Posterior vena cava (tissue), 2 donors: ENCODE data around the gene NFATC2. TPM values are rescaled to one million over a fixed set of nuclear protein-coding genes. Genes with fewer than 3 reads are reported as not detected.
A peak's percentile ranks its signal among the peaks of the same experiment; 100 is the strongest.

Source experiments
- DNase-seq: peaks from one replicate; pipeline ENCODE4 v3.0.0-alpha.2; 2020; ENCODE audit warnings: low spot score
- intact Hi-C, 2 donors: fragments of 100-400 bp; cut with DNase I; formaldehyde crosslinking; loops; one replicate each; pipeline versions ENCODE4 v1.14.1 to v1.14.2; 2022 to 2023
- long read RNA-seq, 2 donors: library from polyadenylated mRNA; unstranded; transcript quantifications; one replicate each; pipeline ENCODE4 v2.0.0, GENCODE V29; 2020 to 2021
- total RNA-seq, 2 donors: library from RNA; stranded (reverse); fragmentation: NEBNext Ultra II Directional; extraction: Animal tissue kit (Norgen Biotek cat#: 25700); gene quantifications; one replicate each; pipeline ENCODE4 v1.2.1, GENCODE V29; 2021
- donor health status: DM: yes; HTN: yes; CAD: no.
- donor health status: DM: yes; HTN: yes; CAD: no.

NFATC2 gene
- total RNA-seq = 10 to 100 TPM in 1 of 2 donors, 1 to 10 TPM in 1; 4.4 to 11.8 TPM
- long read RNA-seq, donor 1 = 0 reads
- long read RNA-seq, donor 2 = 0 reads

GRCh38 chr20:51542571-51543421 lies at the start of gene NFATC2:
Gene NFATC2 (minus strand): TSS chr20:51542719. CDS start chr20:51542499, 220 bp downstream.
- intact Hi-C loops = no loop called here
- DNase-seq = no peak

- intact Hi-C loops = loop anchor here in 1 of 2 donors (1.0 kb wide), 1 partner anchor 95 kb away; no protein-coding TSS in a partner anchor
- no peak for DNase-seq
These were observed 49.4 kb upstream of the NFATC2 start for GRCh38 chr20:51591871-51592270.

- no peak for DNase-seq
These were observed 46.2 kb upstream of the NFATC2 start for GRCh38 chr20:51588762-51589161.

GRCh38 chr20:51587145-51587544 lies 44.6 kb upstream of the NFATC2 start:
- DNase-seq = no peak
- intact Hi-C loops = loop anchor here in 1 of 2 donors (5.0 kb wide), 1 partner anchor 210 kb away; no protein-coding TSS in a partner anchor

More at GRCh38 chr20:51588762-51589161, 46.2 kb upstream of the NFATC2 start:
- intact Hi-C loops = loop anchor here in 1 of 2 donors (5.0 kb wide), 1 partner anchor 211 kb away; no protein-coding TSS in a partner anchor

- intact Hi-C loops = loop anchor here in 1 of 2 donors (5.0 kb wide), 1 partner anchor 209 kb away; no protein-coding TSS in a partner anchor
- no peak for DNase-seq
These were observed 43.5 kb upstream of the NFATC2 start for GRCh38 chr20:51586005-51586440.

GRCh38 chr20:51585148-51585547 lies 42.6 kb upstream of the NFATC2 start:
- no peak for DNase-seq
- intact Hi-C loops = loop anchor here in 1 of 2 donors (5.0 kb wide), 1 partner anchor 208 kb away; no protein-coding TSS in a partner anchor

GRCh38 chr20:51584737-51585136 lies 42.2 kb upstream of the NFATC2 start:
- no peak for DNase-seq
- intact Hi-C loops = loop anchor here in 1 of 2 donors (5.0 kb wide), 1 partner anchor 207 kb away; no protein-coding TSS in a partner anchor

GRCh38 chr20:51584116-51584515 lies 41.6 kb upstream of the NFATC2 start:
- intact Hi-C loops = no loop called here
- DNase-seq = no peak

GRCh38 chr20:51583499-51583898 lies 41.0 kb upstream of the NFATC2 start:
- intact Hi-C loops = no loop called here
- DNase-seq = no peak

- no peak for DNase-seq
- intact Hi-C loops = no loop called here
These were observed 40.6 kb upstream of the NFATC2 start for GRCh38 chr20:51583073-51583472.

GRCh38 chr20:51581571-51581970 lies 39.1 kb upstream of the NFATC2 start:
- DNase-seq = no peak
- intact Hi-C loops = no loop called here

GRCh38 chr20:51579137-51579536 lies 36.6 kb upstream of the NFATC2 start:
- intact Hi-C loops = no loop called here
- DNase-seq = no peak

- no peak for DNase-seq
- intact Hi-C loops = no loop called here
These were observed 35.6 kb upstream of the NFATC2 start for GRCh38 chr20:51578145-51578459.

GRCh38 chr20:51577432-51578144 lies 35.1 kb upstream of the NFATC2 start:
- intact Hi-C loops = no loop called here

GRCh38 chr20:51575486-51575885 lies 33.0 kb upstream of the NFATC2 start:
- intact Hi-C loops = no loop called here
- no peak for DNase-seq

More at GRCh38 chr20:51577432-51578144, 35.1 kb upstream of the NFATC2 start:
- DNase-seq = no peak

- no peak for DNase-seq
- intact Hi-C loops = no loop called here
These were observed 31.9 kb upstream of the NFATC2 start for GRCh38 chr20:51574248-51575033.

- peak; percentile 89 for DNase-seq
- intact Hi-C loops = no loop called here
These were observed 31.2 kb upstream of the NFATC2 start for GRCh38 chr20:51573576-51574243.

GRCh38 chr20:51571460-51571794 lies 28.9 kb upstream of the NFATC2 start:
- DNase-seq = no peak
- intact Hi-C loops = no loop called here
